T-helper 1 cell (primary cell): ENCODE data around the gene UAP1L1.
"Not testable (repeated sequence)": the region's sequence is repeated elsewhere in the genome, so short reads cannot be mapped to it uniquely, and the experiment has no call there.

ENCODE experiments used
- DNase-seq, 5 donors: peaks; one replicate each; pipeline ENCODE4 v3.0.0-alpha.2; 2012 to 2020

Gene UAP1L1

DNA sequence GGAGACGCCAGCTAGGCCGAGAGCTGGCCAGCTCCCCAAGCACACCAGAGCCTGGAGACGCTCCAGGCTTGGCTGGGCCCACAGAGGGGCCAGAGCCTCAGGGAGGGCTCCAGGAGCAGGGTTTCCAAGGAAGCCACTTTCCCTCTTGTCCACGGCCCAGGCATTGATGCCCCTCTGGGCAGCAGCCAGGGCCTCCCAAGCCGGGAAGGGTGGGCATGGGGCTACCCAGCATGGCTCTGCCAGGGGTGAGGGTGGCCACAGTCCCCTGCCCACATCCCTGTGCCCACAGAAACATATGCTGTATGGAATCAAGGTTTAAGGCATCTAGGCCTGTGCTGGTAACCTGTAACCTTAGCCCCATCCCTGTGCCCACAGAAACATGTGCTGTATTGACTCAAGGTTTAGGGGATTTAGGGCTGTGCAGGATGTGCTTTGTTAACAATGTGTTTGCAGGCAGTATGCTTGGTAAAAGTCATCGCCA, 38.8 kb downstream of the UAP1L1 start:
- no peak for DNase-seq

- DNase-seq, result no peak
Measured at GRCh38 chr9:137116728-137117127, 39.4 kb downstream of the UAP1L1 start.

DNA sequence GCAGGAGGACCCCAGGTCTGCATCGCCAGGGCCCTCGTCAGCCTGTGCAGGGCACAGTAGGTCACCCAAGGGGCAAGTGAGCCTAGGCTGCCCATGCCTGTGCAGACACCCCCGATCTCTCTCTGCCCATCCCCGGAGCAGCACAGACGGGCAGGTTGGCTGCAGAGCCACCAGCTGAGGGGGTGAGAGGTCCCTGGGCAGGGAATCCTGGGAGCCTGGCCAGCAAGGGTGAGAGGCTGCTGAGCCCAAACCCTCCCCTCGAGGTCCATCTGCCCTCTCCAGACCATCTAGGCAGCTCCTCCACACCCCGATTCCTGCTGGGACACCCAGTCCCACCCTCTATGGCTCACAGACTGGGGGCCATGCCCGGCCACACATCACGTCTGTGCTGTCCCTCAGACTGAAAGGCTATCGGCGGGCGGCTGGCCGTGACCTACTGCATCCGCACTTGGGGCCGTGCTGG, 40.0 kb downstream of the UAP1L1 start:
- no peak for DNase-seq

GRCh38 chr9:137118092-137118603, 40.8 kb downstream of the UAP1L1 start:
- not testable (repeated sequence) for DNase-seq

- DNase-seq, result not testable (repeated sequence)
Measured at GRCh38 chr9:137121927-137122795, 44.8 kb downstream of the UAP1L1 start.

DNA sequence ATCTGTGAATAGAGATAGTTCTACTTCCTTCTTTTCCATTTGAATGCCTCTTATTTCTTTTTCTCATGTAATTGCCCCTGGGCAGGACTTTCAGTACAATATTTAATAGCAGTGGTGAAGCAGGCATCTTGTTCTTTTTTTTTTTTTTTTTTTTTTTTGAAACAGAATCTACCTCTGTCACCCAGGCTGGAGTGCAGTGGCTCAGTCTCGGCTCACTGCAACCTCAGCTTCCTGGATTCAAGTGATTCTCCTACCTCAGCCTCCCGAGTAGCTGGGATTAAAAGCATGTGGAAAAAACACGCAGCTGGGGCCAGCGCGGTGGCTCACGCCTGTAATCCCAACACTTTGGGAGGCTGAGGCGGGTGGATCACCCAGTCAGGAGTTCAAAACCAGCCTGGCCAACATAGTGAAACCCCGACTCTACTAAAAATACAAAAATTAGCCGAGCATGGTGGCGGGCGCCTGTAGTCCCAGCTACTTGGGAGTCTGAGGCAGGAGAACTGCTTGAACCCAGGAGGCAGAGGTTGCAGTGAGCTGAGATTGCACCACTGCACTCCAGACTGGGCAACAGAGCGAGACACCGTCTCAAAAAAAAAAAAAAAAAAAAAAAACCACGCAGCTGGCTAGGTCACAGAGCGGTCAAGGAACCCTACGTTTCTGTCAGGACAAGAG, 45.6 kb downstream of the UAP1L1 start:
- DNase-seq, result not testable (repeated sequence)

- no peak for DNase-seq
Measured at GRCh38 chr9:137123468-137123837, 46.1 kb downstream of the UAP1L1 start.

DNA sequence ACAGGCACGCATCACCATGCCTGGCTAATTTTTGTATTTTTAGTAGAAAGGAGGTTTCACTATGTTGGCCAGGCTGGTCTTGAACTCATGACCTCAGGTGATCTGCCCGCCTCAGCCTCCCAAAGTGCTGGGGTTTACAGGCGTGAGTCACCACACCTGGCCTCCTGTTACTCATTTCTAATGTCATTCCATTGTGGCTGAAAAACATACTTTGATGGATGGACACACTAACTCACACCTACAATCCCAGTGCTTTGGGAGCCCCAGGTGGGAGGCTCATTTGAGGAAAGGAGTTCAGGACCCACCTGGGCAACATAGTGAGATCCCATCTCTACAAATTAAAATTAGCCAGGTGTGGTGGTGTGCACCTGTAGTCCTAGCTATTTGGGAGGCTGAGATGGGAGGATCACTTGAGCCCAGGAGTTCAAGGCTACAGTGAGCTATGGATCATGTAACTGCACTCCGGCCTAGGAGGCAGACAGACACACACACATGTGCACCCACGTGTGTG, 46.7 kb downstream of the UAP1L1 start:
- not testable (repeated sequence) for DNase-seq

DNA sequence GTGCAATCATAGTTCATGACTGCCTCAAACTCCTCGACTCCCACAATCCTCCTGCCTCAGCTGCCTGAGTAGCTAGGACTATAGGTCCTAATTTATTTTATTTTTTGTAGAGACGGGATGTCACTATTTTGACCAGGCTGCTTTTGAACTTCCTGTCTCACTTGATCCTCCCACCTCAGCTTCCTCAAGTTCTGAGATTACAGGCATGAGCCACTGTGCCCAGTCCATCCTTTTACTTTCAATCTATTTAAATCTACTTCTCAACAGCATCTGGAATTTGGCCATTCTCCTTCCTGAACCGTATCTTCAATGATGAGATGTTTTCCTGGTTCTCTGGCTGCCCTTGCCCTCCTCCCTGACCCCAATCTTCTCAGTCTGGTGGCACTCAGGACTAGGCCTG, 49.5 kb downstream of the UAP1L1 start:
- DNase-seq, result no peak

GRCh38 chr9:137127301-137128157, 50.2 kb downstream of the UAP1L1 start:
- DNase-seq, result peak in 2 of 5 donors; percentile 29 to 64

- DNase-seq, result peak in 1 of 5 donors; percentile 25
Measured at GRCh38 chr9:137128158-137128861, 51.0 kb downstream of the UAP1L1 start.

DNA sequence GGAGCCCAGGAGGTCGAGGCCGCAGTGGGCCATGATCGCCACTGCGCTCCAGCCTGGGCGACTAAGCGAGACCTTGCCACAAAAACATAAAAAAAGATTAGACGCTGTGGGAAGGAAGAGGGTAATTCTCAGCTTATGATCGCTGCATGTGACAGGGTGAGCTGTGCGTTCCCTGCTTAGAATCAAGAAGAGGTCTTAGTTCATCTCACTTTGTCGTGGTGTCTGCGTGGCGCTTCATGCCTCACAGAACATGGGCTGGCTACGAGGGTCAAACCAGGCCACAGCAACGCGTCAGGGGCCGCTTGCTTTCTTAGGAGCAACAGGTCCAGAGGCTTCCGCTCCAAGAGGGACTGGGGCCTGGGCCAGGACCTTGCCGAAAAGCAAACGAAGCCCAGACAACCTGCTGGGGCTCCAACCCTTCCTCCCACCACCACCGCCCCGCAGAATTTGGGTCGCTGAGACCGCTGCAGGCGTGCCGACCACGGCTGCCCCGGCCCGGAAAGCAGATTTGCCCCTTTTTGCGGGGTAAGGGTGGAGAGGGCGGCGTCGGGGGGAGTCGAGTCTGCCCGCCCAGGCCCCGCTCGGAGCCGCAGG, 51.6 kb downstream of the UAP1L1 start:
- DNase-seq, result peak in 1 of 5 donors; percentile 29

DNA sequence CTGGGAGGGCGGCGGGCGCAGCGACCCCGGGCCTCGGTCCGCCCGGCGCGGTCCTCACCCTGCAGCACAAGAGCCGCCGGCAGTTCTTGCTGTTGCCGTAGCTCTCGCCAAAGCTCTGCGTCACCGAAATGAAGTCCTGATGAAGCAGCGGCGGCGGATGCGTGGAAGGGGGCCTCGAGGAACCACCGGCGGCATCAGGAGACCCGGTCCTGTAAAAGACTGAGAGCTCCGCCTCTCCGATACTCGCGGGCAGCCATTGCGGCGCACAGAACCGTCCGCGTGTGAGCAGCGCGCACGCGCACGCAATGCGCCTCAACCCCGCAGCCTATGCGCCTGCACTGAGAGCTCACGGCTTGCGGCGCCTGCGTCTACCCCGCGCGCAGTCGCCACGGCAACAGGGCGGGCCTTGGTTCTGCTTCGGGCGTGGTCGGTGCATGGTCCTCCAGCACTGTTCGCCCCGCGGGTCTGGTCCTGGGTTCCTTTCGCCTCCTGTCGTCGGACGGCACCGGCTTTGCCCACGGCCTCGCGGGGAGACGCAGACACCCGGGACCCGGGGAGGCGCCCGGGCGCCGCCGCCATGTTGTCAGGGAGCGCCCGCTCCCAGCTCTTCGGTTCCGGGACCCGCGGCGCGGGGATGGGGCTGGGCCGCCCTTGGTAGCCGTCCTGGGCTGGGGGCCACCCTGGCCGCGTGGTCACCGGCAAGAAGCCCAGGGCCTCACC, 52.3 kb downstream of the UAP1L1 start:
- peak; percentile 76 to 94 (median 83) for DNase-seq

GRCh38 chr9:137130176-137130755, 52.9 kb downstream of the UAP1L1 start:
- DNase-seq, result no peak
